OCI-LY1 (cell line): ENCODE results near the gene TREML1.
A peak's percentile ranks its signal among the peaks of the same experiment; 100 is the strongest.
"Not testable (repeated sequence)": the region's sequence is repeated elsewhere in the genome, so short reads cannot be mapped to it uniquely, and the experiment has no call there.

ENCODE experiments used
- H2AFZ ChIP-seq: fragments of 200-600 bp; sonication (generic), shearing (Covaris generic); 2 replicates; pipeline ENCODE4 v1.6.0; 2014; ENCODE audit warnings: antibody characterized with exemption, mild to moderate bottlenecking, low read length
- H3F3A ChIP-seq: fragments of 200-600 bp; sonication (generic), shearing (Covaris generic); 2 replicates; pipeline ENCODE4 v1.6.0; 2014; ENCODE audit warnings: mild to moderate bottlenecking, antibody characterized with exemption, low read length, moderate library complexity; ENCODE audit not compliant: insufficient read depth
- H3K27ac ChIP-seq: fragments of 200-600 bp; sonication (generic); 2 replicates; pipeline ENCODE4 v1.5.1; 2014; ENCODE audit warnings: low read length, mixed run types, mild to moderate bottlenecking, low read depth; ENCODE audit not compliant: poor library complexity, severe bottlenecking
- H3K27me3 ChIP-seq: fragments of 200-600 bp; sonication (generic); 2 replicates; pipeline ENCODE4 v1.6.0; 2014; ENCODE audit warnings: antibody characterized with exemption, mild to moderate bottlenecking, low read length, moderate library complexity; ENCODE audit not compliant: insufficient read depth
- H3K36me3 ChIP-seq: fragments of 200-600 bp; sonication (generic); 2 replicates; pipeline ENCODE4 v1.6.1; 2014; ENCODE audit warnings: mild to moderate bottlenecking, antibody characterized with exemption, low read length, moderate library complexity, mixed read lengths; ENCODE audit not compliant: insufficient read depth
- H3K4me1 ChIP-seq: fragments of 200-600 bp; sonication (generic); 2 replicates; pipeline ENCODE4 v1.5.1; 2014; ENCODE audit warnings: mild to moderate bottlenecking, low read length, moderate library complexity; ENCODE audit not compliant: insufficient read depth, severe bottlenecking
- H3K4me2 ChIP-seq: fragments of 200-600 bp; sonication (generic), shearing (Covaris generic); 2 replicates; pipeline ENCODE4 v1.6.1; 2014; ENCODE audit warnings: low read length
- H3K4me3 ChIP-seq: fragments of 200-600 bp; sonication (generic); 2 replicates; pipeline ENCODE4 v1.5.1; 2014; ENCODE audit warnings: low read length, low read depth, mild to moderate bottlenecking, mixed read lengths; ENCODE audit not compliant: poor library complexity, severe bottlenecking
- H3K79me2 ChIP-seq: fragments of 200-600 bp; shearing (Covaris generic); 2 replicates; pipeline ENCODE4 v1.6.1; 2016; ENCODE audit warnings: mixed run types, low read length, mixed read lengths; ENCODE audit not compliant: insufficient read depth
- H3K9ac ChIP-seq: fragments of 200-600 bp; sonication (generic), shearing (Covaris generic); 2 replicates; pipeline ENCODE4 v1.6.1; 2014; ENCODE audit warnings: mild to moderate bottlenecking, low read length, mixed read lengths
- H3K9me2 ChIP-seq: fragments of 200-600 bp; sonication (generic), shearing (Covaris generic); 2 replicates; pipeline ENCODE4 v1.6.1; 2014; ENCODE audit warnings: low read depth, mild to moderate bottlenecking, low read length, mixed read lengths
- H3K9me3 ChIP-seq: fragments of 200-600 bp; shearing (Covaris generic); 2 replicates; pipeline ENCODE4 v1.6.1; 2014; ENCODE audit warnings: low read length, mixed read lengths
- H4K20me1 ChIP-seq: fragments of 200-600 bp; sonication (generic), shearing (Covaris generic); 2 replicates; pipeline ENCODE4 v1.6.0; 2016; ENCODE audit warnings: mild to moderate bottlenecking, low read length; ENCODE audit not compliant: insufficient read depth
- EZH2 ChIP-seq: fragments of 200-600 bp; sonication (generic), shearing (Covaris generic); IDR thresholded peaks from 2 replicates; pipeline ENCODE4 v1.8.0; 2017; ENCODE audit warnings: borderline replicate concordance, mixed run types, mild to moderate bottlenecking, antibody characterized with exemption, low read length, moderate library complexity, mixed read lengths
- TF ChIP-seq, protein P1 (sequence below): fragments of 200-600 bp; sonication (generic), shearing (Covaris generic); IDR thresholded peaks from 2 replicates; pipeline ENCODE4 v1.5.1; 2017; ENCODE audit warnings: mild to moderate bottlenecking, antibody characterized with exemption, low read length, moderate library complexity, mixed read lengths

TREML1 gene

DNA sequence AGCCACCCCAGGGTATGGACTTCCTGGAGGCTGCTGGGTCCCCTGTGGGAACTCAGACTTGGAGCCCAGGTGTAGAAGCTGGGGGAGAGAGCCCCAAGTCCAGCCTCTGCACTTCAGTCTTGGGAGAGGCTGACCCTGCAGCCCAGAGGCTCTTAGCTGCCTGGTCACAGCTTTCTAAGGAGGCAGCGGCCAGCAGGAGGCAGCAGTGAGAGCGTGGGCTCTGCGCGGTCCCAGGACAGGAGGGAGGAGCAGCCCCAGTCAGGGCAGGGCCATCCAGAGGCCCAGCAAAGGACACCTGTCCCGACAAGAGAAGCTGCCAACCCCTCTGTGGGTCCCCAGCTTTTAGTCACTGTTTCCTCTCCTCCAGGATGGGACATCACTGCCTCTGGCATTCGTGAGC, 37.4 kb upstream of the TREML1 start:
- Histone ChIP-seq H3K4me3 (no peak overlapping the region), H3F3A (no peaks in the 10 kb centered on the region), H2AFZ (no peak overlapping the region), H3K27me3 (no peaks in the 10 kb centered on the region; the same call in 1 of the 2 replicates), H3K4me1 (no peaks in the 10 kb centered on the region), H3K9ac (no peak overlapping the region), H3K9me3 (peaks cover 3% of the 10 kb centered on the region; the same call in 1 of the 2 replicates), H3K27ac (no peak overlapping the region), H3K79me2 (no peaks in the 10 kb centered on the region), H4K20me1 (no peaks in the 10 kb centered on the region), H3K4me2 (no peak overlapping the region), H3K36me3 (no peaks in the 10 kb centered on the region), H3K9me2 (no peaks in the 10 kb centered on the region)
- no peak for TF ChIP-seq EZH2
- TF ChIP-seq, protein P1, sequence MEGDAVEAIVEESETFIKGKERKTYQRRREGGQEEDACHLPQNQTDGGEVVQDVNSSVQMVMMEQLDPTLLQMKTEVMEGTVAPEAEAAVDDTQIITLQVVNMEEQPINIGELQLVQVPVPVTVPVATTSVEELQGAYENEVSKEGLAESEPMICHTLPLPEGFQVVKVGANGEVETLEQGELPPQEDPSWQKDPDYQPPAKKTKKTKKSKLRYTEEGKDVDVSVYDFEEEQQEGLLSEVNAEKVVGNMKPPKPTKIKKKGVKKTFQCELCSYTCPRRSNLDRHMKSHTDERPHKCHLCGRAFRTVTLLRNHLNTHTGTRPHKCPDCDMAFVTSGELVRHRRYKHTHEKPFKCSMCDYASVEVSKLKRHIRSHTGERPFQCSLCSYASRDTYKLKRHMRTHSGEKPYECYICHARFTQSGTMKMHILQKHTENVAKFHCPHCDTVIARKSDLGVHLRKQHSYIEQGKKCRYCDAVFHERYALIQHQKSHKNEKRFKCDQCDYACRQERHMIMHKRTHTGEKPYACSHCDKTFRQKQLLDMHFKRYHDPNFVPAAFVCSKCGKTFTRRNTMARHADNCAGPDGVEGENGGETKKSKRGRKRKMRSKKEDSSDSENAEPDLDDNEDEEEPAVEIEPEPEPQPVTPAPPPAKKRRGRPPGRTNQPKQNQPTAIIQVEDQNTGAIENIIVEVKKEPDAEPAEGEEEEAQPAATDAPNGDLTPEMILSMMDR = peak; percentile 68

DNA sequence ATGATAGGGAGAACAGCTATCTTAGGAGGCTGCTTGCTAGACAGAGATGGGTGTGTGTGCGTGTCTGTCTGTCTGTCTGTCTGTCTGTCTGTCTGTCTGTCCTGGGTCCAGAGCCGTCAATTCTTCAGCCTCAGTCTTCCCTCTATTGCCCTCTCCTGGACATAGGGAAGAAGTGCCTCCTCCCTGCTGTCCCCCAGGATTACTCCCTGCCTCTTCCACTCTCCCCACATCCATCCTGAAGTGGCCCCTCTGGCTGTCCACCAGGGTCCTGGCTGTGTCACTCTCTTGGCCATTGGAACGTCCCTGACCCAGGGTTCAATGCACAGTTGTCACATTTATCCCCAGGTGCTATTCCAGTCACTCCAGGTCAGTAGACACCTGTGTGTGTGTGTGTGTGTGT, 36.6 kb upstream of the TREML1 start:
- no peaks in the 10 kb centered on the region for H3K4me1 ChIP-seq
- no peaks in the 10 kb centered on the region for H4K20me1 ChIP-seq
- TF ChIP-seq, protein P1 = no peak
- TF ChIP-seq EZH2 = no peak
- no peak overlapping the region for H3K9ac ChIP-seq
- no peaks in the 10 kb centered on the region for H3K36me3 ChIP-seq
- no peaks in the 10 kb centered on the region for H3K9me2 ChIP-seq
- no peak overlapping the region for H2AFZ ChIP-seq
- no peak overlapping the region for H3K4me3 ChIP-seq
- H3K9me3 ChIP-seq = peaks cover 3% of the 10 kb centered on the region; the same call in 1 of the 2 replicates
- no peaks in the 10 kb centered on the region; the same call in 1 of the 2 replicates for H3K27me3 ChIP-seq
- no peaks in the 10 kb centered on the region for H3K79me2 ChIP-seq
- H3K4me2 ChIP-seq = no peak overlapping the region
- H3K27ac ChIP-seq = no peak overlapping the region
- no peaks in the 10 kb centered on the region for H3F3A ChIP-seq

DNA sequence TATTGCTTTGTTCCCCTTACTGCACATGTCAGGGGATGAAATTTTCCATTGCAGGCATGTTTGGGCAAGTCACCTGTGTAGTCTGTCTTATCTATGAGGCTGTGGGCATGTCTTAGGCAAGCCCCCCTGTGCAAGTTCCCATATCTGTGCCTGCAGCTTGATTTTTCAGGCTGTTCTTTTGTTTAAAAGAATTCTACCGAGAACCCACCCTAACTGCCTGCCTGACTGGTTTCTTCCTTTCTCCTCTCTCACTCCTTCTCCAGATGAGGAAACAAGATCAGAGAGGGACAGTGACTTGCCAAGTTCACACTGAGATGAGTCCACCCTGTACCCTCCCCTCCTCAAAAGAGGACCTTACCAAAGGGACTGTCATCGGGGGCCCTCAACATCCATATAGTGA, 35.8 kb upstream of the TREML1 start:
- Histone ChIP-seq H4K20me1 (no peaks in the 10 kb centered on the region), H3K27me3 (no peaks in the 10 kb centered on the region; the same call in 1 of the 2 replicates), H2AFZ (no peak overlapping the region), H3K36me3 (no peaks in the 10 kb centered on the region), H3K4me3 (no peak overlapping the region), H3K79me2 (no peaks in the 10 kb centered on the region), H3K9me3 (peaks cover 3% of the 10 kb centered on the region; the same call in 1 of the 2 replicates), H3K9me2 (no peaks in the 10 kb centered on the region), H3F3A (no peaks in the 10 kb centered on the region), H3K27ac (no peak overlapping the region), H3K4me2 (no peak overlapping the region), H3K9ac (no peak overlapping the region), H3K4me1 (no peaks in the 10 kb centered on the region)
- no peak for TF ChIP-seq EZH2
- TF ChIP-seq, protein P1 = no peak

DNA sequence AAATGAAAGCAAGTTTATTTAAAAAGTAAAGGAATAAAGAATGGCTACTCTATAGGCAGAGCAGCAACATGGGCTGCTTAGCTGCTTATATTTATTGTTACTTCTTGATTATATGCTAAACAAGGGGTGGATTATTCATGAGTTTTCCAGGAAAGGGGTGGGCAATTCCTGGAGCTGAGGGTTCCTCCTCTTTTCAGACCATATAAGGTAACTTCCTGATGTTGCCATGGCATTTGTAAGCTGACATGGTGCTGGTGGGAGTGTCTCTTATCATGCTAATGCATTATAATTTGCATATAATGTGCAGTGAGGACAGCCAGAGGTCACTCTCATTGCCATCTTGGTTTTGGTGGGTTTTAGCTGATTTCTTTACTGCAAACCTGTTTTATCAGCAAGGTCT, 34.9 kb upstream of the TREML1 start:
- H3K9me3 ChIP-seq = not testable (repeated sequence)

More for the DNA sequence above, 34.9 kb upstream of the TREML1 start:
- not testable (repeated sequence) for H3K4me1 ChIP-seq, H2AFZ ChIP-seq, H3K27me3 ChIP-seq, H3K4me3 ChIP-seq, H3K9ac ChIP-seq, H3K9me2 ChIP-seq, H3K79me2 ChIP-seq, H3F3A ChIP-seq, H3K4me2 ChIP-seq, H3K27ac ChIP-seq, H3K36me3 ChIP-seq, H4K20me1 ChIP-seq
